GM06990 (cell line): ENCODE results near the gene SPRR2E.
"Not testable (repeated sequence)": the region's sequence is repeated elsewhere in the genome, so short reads cannot be mapped to it uniquely, and the experiment has no call there.

Experiments used
- DNase-seq: peaks from one replicate; pipeline ENCODE4 v3.0.0-alpha.2; 2011; ENCODE audit not compliant: insufficient read length; ENCODE audit errors: extremely low read depth
- H3K27me3 ChIP-seq: replicated peaks from 2 replicates; pipeline ENCODE4 v1.6.0; 2011; ENCODE audit warnings: low read length; ENCODE audit not compliant: control insufficient read depth, insufficient read depth
- H3K36me3 ChIP-seq: 2 replicates; pipeline ENCODE4 v1.5.1; 2011; ENCODE audit warnings: low read length; ENCODE audit not compliant: control insufficient read depth, insufficient read depth
- H3K4me3 ChIP-seq: replicated peaks from 2 replicates; pipeline ENCODE4 v1.5.1; 2011; ENCODE audit warnings: low read depth, mild to moderate bottlenecking, control low read depth, low read length
- CTCF ChIP-seq: IDR thresholded peaks from 2 replicates; pipeline ENCODE4 v1.5.1; 2011; ENCODE audit warnings: low read length, control low read depth, mild to moderate bottlenecking, inconsistent platforms; ENCODE audit not compliant: insufficient read depth, poor library complexity, severe bottlenecking

SPRR2E gene

GRCh38 chr1:153127296-153127695, 33.0 kb upstream of the SPRR2E start:
- H3K4me3 ChIP-seq = no peak overlapping the region
- TF ChIP-seq CTCF = no peak
- no peaks in the 10 kb centered on the region for H3K36me3 ChIP-seq
- no peaks in the 10 kb centered on the region for H3K27me3 ChIP-seq
- DNase-seq = no peak

GRCh38 chr1:153125536-153125935, 31.2 kb upstream of the SPRR2E start:
- H3K36me3 ChIP-seq = no peaks in the 10 kb centered on the region
- H3K4me3 ChIP-seq = no peak overlapping the region
- H3K27me3 ChIP-seq = no peaks in the 10 kb centered on the region
- no peak for DNase-seq
- TF ChIP-seq CTCF = no peak

- H3K27me3 ChIP-seq, H3K4me3 ChIP-seq, DNase-seq, H3K36me3 ChIP-seq: not testable (repeated sequence)
Measured at GRCh38 chr1:153123793-153124192, 29.5 kb upstream of the SPRR2E start.

GRCh38 chr1:153122831-153123421, 28.6 kb upstream of the SPRR2E start:
- Histone ChIP-seq H3K27me3 (no peaks in the 10 kb centered on the region), H3K4me3 (no peak overlapping the region), H3K36me3 (no peaks in the 10 kb centered on the region)
- peak; percentile 12 for DNase-seq
- no peak for TF ChIP-seq CTCF

GRCh38 chr1:153120945-153121344, 26.6 kb upstream of the SPRR2E start:
- no peak for TF ChIP-seq CTCF
- DNase-seq = no peak
- no peaks in the 10 kb centered on the region for H3K27me3 ChIP-seq
- no peaks in the 10 kb centered on the region for H3K36me3 ChIP-seq
- no peak overlapping the region for H3K4me3 ChIP-seq

GRCh38 chr1:153119491-153119971, 25.2 kb upstream of the SPRR2E start:
- H3K36me3 ChIP-seq = no peaks in the 10 kb centered on the region
- no peak for TF ChIP-seq CTCF
- H3K4me3 ChIP-seq = no peak overlapping the region
- no peak for DNase-seq
- no peaks in the 10 kb centered on the region for H3K27me3 ChIP-seq

GRCh38 chr1:153115264-153115663, 20.9 kb upstream of the SPRR2E start:
- H3K27me3 ChIP-seq, H3K36me3 ChIP-seq, H3K4me3 ChIP-seq, DNase-seq: not testable (repeated sequence)
